HG02970 (cell line): ENCODE measurements around the gene WDR6.
"Not testable (repeated sequence)": the region's sequence is repeated elsewhere in the genome, so short reads cannot be mapped to it uniquely, and the experiment has no call there.

ENCODE experiments used
- ATAC-seq: cut with Tn5 transposase; IDR thresholded peaks from one replicate; pipeline ENCODE4 v1.9.1; 2021; ENCODE audit warnings: mild to moderate bottlenecking, moderate library complexity, moderate number of reproducible peaks; ENCODE audit not compliant: unreplicated experiment, low FRiP score

WDR6 gene

GRCh38 chr3:48990636-48991469, 16.3 kb upstream of the WDR6 start:
- ATAC-seq, result no peak

- ATAC-seq, result no peak
Measured at GRCh38 chr3:48991851-48992545, 15.2 kb upstream of the WDR6 start.

GRCh38 chr3:48993834-48994233, 13.4 kb upstream of the WDR6 start:
- ATAC-seq, result no peak

GRCh38 chr3:48996640-48997039, 10.6 kb upstream of the WDR6 start:
- no peak for ATAC-seq

GRCh38 chr3:48997102-48997635, 10.0 kb upstream of the WDR6 start:
- ATAC-seq, result no peak

- ATAC-seq, result no peak
Measured at GRCh38 chr3:48997714-48998637, 9.2 kb upstream of the WDR6 start.

- no peak for ATAC-seq
Measured at GRCh38 chr3:48999085-48999858, 7.9 kb upstream of the WDR6 start.

- ATAC-seq, result no peak
Measured at GRCh38 chr3:49001155-49001554, 6.0 kb upstream of the WDR6 start.

- no peak for ATAC-seq
Measured at GRCh38 chr3:49004352-49005302, 2.6 kb upstream of the WDR6 start.

GRCh38 chr3:49005303-49005680, 1.9 kb upstream of the WDR6 start:
- no peak for ATAC-seq

- no peak for ATAC-seq
Measured at GRCh38 chr3:49005998-49006397, 1.2 kb upstream of the WDR6 start.

- no peak for ATAC-seq
Measured at GRCh38 chr3:49006408-49007067, 653 bp upstream of the WDR6 start.

GRCh38 chr3:49007771-49008528, 759 bp downstream of the WDR6 start:
- peak; percentile 29 for ATAC-seq

- ATAC-seq, result not testable (repeated sequence)
Measured at GRCh38 chr3:49008627-49009026, 1.4 kb downstream of the WDR6 start.

GRCh38 chr3:49009396-49009795, 2.2 kb downstream of the WDR6 start:
- ATAC-seq, result no peak

GRCh38 chr3:49012441-49013017, 5.3 kb downstream of the WDR6 start:
- no peak for ATAC-seq

- no peak for ATAC-seq
Measured at GRCh38 chr3:49013113-49013737, 6.0 kb downstream of the WDR6 start.
